ENCODE measurements around the gene STARD7. TPM values are rescaled to one million over a fixed set of nuclear protein-coding genes. Genes with fewer than 3 reads are reported as not detected.

The STARD7 gene
- total and polyA plus RNA-seq, 4 donors = 42.9 to 120 (median 59.7) TPM

DNA sequence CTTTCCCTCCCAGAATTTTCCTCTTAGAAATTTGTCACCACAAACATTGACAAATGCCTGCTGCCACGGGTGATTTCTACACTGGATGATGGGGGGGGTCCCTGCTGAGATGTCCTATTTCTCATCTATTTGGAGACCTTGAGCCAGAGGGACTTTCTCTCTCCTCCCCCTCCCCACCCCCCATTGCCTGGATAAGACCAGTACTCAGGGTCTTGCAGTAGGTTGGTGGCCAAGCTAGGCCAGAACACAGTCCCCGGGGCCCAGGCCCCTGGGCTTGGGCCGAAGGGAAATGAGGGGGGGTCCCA is 62.8 kb downstream of the STARD7 start (continued):
- TF ChIP-seq GABPA (IDR thresholded peaks at IDR 0.05 in 1 of 2, conservative IDR thresholded peaks at IDR 0.05 in 1 of 2) = no peak

DNA sequence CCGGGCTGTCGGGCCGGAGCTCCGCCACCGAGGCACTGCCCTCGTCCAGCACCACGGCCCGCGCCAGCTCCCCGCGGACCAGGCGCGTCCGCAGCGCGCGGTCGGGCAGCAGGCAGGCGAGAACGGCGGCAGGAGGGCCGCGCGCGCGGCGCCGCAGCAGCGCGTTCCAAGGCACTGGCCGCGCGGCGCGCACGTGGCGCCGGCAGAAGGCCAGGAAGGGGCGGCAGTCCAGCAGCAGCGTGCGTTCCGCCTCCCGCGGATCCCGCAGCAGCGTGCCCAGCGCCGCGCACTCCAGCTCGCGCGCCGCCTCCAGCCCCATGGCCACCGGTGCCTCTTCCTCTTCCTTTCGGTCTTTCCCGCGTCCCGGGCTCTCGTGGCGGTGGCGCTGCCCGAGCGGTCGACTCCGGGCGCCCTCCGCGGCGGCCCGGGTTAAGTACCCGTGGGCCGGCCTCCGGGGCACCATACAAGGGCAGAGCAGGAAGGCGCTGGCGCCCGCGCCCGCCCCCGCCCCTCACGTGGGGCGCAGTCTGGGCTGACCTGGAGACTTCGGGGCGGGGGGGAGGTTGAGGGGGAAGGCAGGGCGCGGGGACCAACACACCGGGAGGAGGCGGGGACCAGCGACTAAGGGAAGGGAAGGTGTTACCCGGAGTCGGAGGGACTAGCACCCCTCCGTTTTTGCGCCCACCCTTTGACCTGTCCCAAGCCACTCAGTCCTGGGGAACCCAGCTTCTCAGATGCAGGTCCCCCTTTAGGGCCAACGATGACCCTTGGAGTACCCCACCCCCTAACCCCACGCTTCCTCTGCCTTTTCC is 63.4 kb downstream of the STARD7 start, which contains the start of gene DUSP2:
TSS of gene DUSP2 (minus strand) at position 405 of the 812 bp plus-strand sequence. CDS start at position 319, 86 bp downstream.
- Histone ChIP-seq H3K36me3 (ENCODE audit: control insufficient read depth in 4 of 4, insufficient read depth in 3 of 4, low read depth in 1 of 4, low read length in 3 of 4) (no peaks in the 10 kb centered on the region), H3K4me1 (ENCODE audit: control insufficient read depth in 4 of 4, insufficient read depth in 4 of 4, low read length in 3 of 4) (peaks cover 0 to 8% (median 5%) of the 10 kb centered on the region in 4 donors), H3K9me3 (ENCODE audit: control insufficient read depth in 4 of 4, low read length in 3 of 4) (no peaks in the 10 kb centered on the region), H3K4me3 (ENCODE audit: low read depth in 1 of 3, low read length in 3 of 3) (peak within 1 kb of the TSS; percentile 26 to 78 (median 65)), H3K27me3 (ENCODE audit: control insufficient read depth in 4 of 4, insufficient read depth in 4 of 4, low read length in 3 of 4) (no peaks in the 10 kb centered on the region), H3K9ac (ENCODE audit: low read depth in 1 of 2, low read length in 2 of 2) (no peak within 1 kb of the TSS), H3K27ac (ENCODE audit: low read depth in 1 of 2, low read length in 2 of 2) (peak within 1 kb of the TSS; percentile 69 to 71)
- TF ChIP-seq HNF4A (conservative IDR thresholded peaks at IDR 0.05) (no peak), EGR1 (IDR thresholded peaks at IDR 0.05; ENCODE audit: low read depth in 2 of 2) (peak in 1 of 2 donors; percentile 25)
- WGBS = 5% methylated on average over 94 of the region's 94 CpGs
- DNase-seq (ENCODE audit: low spot score) = peak; percentile 57

DNA sequence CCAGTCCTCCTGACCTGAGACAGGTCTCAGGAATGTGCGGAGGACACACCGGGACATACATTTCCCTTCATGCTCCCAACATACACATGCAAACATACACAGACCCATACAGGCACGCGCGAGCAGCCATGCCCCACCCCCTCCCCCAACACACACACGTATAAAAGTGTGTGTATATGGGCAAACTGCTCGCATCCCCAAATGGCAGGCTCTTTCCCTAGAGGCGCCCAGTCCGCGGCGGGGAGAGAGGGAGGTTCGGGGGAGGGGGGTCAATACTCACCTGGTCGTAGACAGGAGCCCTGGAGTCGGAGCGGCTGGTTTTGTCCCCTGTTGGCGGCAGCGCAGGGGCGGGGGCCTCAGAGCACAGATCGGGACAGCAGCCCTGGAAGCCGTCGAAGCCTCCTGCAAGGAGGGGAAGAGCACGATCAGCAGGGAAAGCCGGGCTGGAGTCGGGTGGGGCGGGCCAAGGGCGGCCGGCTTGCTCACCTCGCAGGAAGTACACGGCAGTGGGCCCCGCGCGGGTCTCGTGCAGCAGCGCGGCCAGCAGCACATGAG is 64.1 kb downstream of the STARD7 start:
- Histone ChIP-seq H3K9me3 (ENCODE audit: control insufficient read depth in 4 of 4, low read length in 3 of 4) (no peaks in the 10 kb centered on the region), H3K4me1 (ENCODE audit: control insufficient read depth in 4 of 4, insufficient read depth in 4 of 4, low read length in 3 of 4) (peaks cover 0 to 8% (median 5%) of the 10 kb centered on the region in 4 donors), H3K4me3 (ENCODE audit: low read depth in 1 of 3, low read length in 3 of 3) (peak overlapping the region; percentile 26 to 78 (median 65)), H3K9ac (ENCODE audit: low read depth in 1 of 2, low read length in 2 of 2) (no peak overlapping the region), H3K27me3 (ENCODE audit: control insufficient read depth in 4 of 4, insufficient read depth in 4 of 4, low read length in 3 of 4) (no peaks in the 10 kb centered on the region), H3K27ac (ENCODE audit: low read depth in 1 of 2, low read length in 2 of 2) (peak overlapping the region in 1 of 2 donors; percentile 55), H3K36me3 (ENCODE audit: control insufficient read depth in 4 of 4, insufficient read depth in 3 of 4, low read depth in 1 of 4, low read length in 3 of 4) (no peaks in the 10 kb centered on the region)
- 21% methylated on average over 35 of the region's 35 CpGs for WGBS
- DNase-seq (ENCODE audit: low spot score) = no peak
- TF ChIP-seq NR2F2 (IDR thresholded peaks at IDR 0.05) (no peak), HNF4G (IDR thresholded peaks at IDR 0.05) (no peak), SP1 (IDR thresholded peaks at IDR 0.05) (no peak)
- TF ChIP-seq, protein P1, sequence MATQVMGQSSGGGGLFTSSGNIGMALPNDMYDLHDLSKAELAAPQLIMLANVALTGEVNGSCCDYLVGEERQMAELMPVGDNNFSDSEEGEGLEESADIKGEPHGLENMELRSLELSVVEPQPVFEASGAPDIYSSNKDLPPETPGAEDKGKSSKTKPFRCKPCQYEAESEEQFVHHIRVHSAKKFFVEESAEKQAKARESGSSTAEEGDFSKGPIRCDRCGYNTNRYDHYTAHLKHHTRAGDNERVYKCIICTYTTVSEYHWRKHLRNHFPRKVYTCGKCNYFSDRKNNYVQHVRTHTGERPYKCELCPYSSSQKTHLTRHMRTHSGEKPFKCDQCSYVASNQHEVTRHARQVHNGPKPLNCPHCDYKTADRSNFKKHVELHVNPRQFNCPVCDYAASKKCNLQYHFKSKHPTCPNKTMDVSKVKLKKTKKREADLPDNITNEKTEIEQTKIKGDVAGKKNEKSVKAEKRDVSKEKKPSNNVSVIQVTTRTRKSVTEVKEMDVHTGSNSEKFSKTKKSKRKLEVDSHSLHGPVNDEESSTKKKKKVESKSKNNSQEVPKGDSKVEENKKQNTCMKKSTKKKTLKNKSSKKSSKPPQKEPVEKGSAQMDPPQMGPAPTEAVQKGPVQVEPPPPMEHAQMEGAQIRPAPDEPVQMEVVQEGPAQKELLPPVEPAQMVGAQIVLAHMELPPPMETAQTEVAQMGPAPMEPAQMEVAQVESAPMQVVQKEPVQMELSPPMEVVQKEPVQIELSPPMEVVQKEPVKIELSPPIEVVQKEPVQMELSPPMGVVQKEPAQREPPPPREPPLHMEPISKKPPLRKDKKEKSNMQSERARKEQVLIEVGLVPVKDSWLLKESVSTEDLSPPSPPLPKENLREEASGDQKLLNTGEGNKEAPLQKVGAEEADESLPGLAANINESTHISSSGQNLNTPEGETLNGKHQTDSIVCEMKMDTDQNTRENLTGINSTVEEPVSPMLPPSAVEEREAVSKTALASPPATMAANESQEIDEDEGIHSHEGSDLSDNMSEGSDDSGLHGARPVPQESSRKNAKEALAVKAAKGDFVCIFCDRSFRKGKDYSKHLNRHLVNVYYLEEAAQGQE (IDR thresholded peaks at IDR 0.05) = no peak

DNA sequence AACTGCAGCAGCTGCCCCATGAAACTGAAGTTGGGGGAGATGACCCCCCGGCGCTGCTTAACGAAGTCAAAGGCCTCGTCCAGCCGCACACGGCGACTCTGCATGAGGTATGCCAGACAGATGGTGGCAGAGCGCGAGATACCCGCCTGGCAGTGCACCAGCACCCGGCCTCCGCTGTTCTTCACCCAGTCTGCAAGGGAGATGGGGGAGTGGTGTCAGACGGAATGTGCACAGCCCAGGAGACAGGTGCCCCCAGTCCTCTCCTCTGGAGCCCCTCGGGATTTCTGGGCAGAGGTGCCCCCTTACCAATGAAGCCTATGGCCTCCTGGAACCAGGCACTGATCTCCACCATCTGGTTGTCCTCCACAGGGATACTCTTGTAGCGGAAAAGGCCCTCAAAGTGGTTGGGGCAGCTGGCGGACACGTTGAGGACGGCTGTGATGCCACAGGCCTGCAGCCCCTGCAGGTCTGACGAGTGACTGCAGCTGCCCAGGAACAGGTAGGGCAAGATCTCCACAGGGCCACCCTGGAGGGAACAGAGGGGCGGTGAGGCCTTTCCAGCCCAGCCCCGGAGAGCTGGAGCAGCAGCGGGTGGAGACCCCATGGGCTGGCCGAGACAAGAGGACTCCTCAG is 64.7 kb downstream of the STARD7 start:
- Histone ChIP-seq H3K9me3 (ENCODE audit: control insufficient read depth in 4 of 4, low read length in 3 of 4) (no peaks in the 10 kb centered on the region), H3K36me3 (ENCODE audit: control insufficient read depth in 4 of 4, insufficient read depth in 3 of 4, low read depth in 1 of 4, low read length in 3 of 4) (no peaks in the 10 kb centered on the region), H3K9ac (ENCODE audit: low read depth in 1 of 2, low read length in 2 of 2) (no peak overlapping the region), H3K4me3 (ENCODE audit: low read depth in 1 of 3, low read length in 3 of 3) (peak overlapping the region in 1 of 3 donors; percentile 1), H3K27me3 (ENCODE audit: control insufficient read depth in 4 of 4, insufficient read depth in 4 of 4, low read length in 3 of 4) (no peaks in the 10 kb centered on the region), H3K27ac (ENCODE audit: low read depth in 1 of 2, low read length in 2 of 2) (no peak overlapping the region), H3K4me1 (ENCODE audit: control insufficient read depth in 4 of 4, insufficient read depth in 4 of 4, low read length in 3 of 4) (peaks cover 0 to 8% (median 5%) of the 10 kb centered on the region in 4 donors)
- DNase-seq (ENCODE audit: low spot score) = no peak
- 89% methylated on average over 23 of the region's 23 CpGs for WGBS
- no peak for TF ChIP-seq SP1 (IDR thresholded peaks at IDR 0.05)
- TF ChIP-seq GABPA (IDR thresholded peaks at IDR 0.05 in 1 of 2, conservative IDR thresholded peaks at IDR 0.05 in 1 of 2) = no peak
- TF ChIP-seq, protein P1 (IDR thresholded peaks at IDR 0.05) = no peak
- no peak for TF ChIP-seq YY1 (IDR thresholded peaks at IDR 0.05)
- TF ChIP-seq HNF4A (conservative IDR thresholded peaks at IDR 0.05) = no peak
- no peak for TF ChIP-seq HNF4G (IDR thresholded peaks at IDR 0.05)
- TF ChIP-seq, protein P2, sequence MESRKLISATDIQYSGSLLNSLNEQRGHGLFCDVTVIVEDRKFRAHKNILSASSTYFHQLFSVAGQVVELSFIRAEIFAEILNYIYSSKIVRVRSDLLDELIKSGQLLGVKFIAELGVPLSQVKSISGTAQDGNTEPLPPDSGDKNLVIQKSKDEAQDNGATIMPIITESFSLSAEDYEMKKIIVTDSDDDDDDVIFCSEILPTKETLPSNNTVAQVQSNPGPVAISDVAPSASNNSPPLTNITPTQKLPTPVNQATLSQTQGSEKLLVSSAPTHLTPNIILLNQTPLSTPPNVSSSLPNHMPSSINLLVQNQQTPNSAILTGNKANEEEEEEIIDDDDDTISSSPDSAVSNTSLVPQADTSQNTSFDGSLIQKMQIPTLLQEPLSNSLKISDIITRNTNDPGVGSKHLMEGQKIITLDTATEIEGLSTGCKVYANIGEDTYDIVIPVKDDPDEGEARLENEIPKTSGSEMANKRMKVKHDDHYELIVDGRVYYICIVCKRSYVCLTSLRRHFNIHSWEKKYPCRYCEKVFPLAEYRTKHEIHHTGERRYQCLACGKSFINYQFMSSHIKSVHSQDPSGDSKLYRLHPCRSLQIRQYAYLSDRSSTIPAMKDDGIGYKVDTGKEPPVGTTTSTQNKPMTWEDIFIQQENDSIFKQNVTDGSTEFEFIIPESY (IDR thresholded peaks at IDR 0.05) = no peak
- TF ChIP-seq RAD21 (IDR thresholded peaks at IDR 0.05) = no peak
- no peak for TF ChIP-seq JUND (IDR thresholded peaks at IDR 0.05)
- TF ChIP-seq, protein P3, sequence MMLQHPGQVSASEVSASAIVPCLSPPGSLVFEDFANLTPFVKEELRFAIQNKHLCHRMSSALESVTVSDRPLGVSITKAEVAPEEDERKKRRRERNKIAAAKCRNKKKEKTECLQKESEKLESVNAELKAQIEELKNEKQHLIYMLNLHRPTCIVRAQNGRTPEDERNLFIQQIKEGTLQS (IDR thresholded peaks at IDR 0.05) = no peak
- TF ChIP-seq, protein P4, sequence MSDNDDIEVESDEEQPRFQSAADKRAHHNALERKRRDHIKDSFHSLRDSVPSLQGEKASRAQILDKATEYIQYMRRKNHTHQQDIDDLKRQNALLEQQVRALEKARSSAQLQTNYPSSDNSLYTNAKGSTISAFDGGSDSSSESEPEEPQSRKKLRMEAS (IDR thresholded peaks at IDR 0.05) = no peak

Measured in liver (tissue), 9 donors.